A549 (cell line): ENCODE measurements around the gene OSR1. TPM values are rescaled to one million over a fixed set of nuclear protein-coding genes. Genes with fewer than 3 reads are reported as not detected.

Source experiments
- ATAC-seq, 2 experiments: fragments of 200-7000 bp in 1 of 2; fragments of >200 bp in 1 of 2; cut with Nextera tagmentation in 1 of 2; cut with Tn5 transposase in 1 of 2; 3 replicates each; pipeline versions ENCODE4 v1.8.0 to v1.9.1; 2018 to 2020; ENCODE audit warnings: mild to moderate bottlenecking in 1 of 2, moderate library complexity in 1 of 2
- CTCF ChIA-PET: fragments of 300-600 bp; sonication (Branson Sonifier 250); formaldehyde crosslinking; extraction: SDS; loops from one replicate; lab custom pipeline; 2021; ENCODE audit warnings: antibody characterized with exemption, inconsistent platforms; lab: Yijun Ruan, JAX
- POLR2A ChIA-PET: fragments of 350-600 bp; formaldehyde crosslinking; extraction: SDS; loops from one replicate; lab custom pipeline; 2021; ENCODE audit warnings: antibody characterized with exemption, inconsistent platforms; lab: Yijun Ruan, JAX
- DNase-seq, 2 experiments: peaks; one replicate each; pipeline versions ENCODE4 v3.0.0 to v3.0.0-alpha.2; 2011 to 2016; ENCODE audit warnings: low read depth in 1 of 2, low spot score in 1 of 2
- FAIRE-seq: peaks from 2 replicates; lab custom pipeline; 2011; peaks lifted over from hg19 to GRCh38; lab: Jason Lieb, UNC
- H3K27ac ChIP-seq, 2 experiments: fragments of >200 bp; sonication (Bioruptor Twin); formaldehyde crosslinking; 3 replicates each; pipeline ENCODE4 v1.5.1; 2016 to 2017
- H3K4me1 ChIP-seq: fragments of >200 bp; sonication (Bioruptor Twin); formaldehyde crosslinking; 3 replicates; pipeline ENCODE4 v1.6.1; 2016
- H3K4me2 ChIP-seq: fragments of >200 bp; sonication (Bioruptor Twin); formaldehyde crosslinking; 3 replicates; pipeline ENCODE4 v1.6.1; 2016
- H3K4me3 ChIP-seq: fragments of >200 bp; sonication (Bioruptor Twin); formaldehyde crosslinking; 3 replicates; pipeline ENCODE4 v1.5.1; 2016
- H3K9me3 ChIP-seq: fragments of >200 bp; sonication (Bioruptor Twin); formaldehyde crosslinking; 3 replicates; pipeline ENCODE4 v1.6.1; 2016
- BCL3 ChIP-seq: fragments of >200 bp; sonication (Bioruptor Twin); formaldehyde crosslinking; IDR thresholded peaks from 3 replicates; pipeline ENCODE4 v1.6.1; 2016
- CEBPB ChIP-seq, 2 experiments: fragments of >200 bp in 1 of 2; sonication (Bioruptor Twin) in 1 of 2; formaldehyde crosslinking in 1 of 2; IDR thresholded peaks; 2 replicates each; pipeline ENCODE4 v1.6.1; 2012 to 2016
- CHD2 ChIP-seq: fragments of 150-350 bp; IDR thresholded peaks from 2 replicates; pipeline ENCODE4 v1.6.1; 2014; ENCODE audit warnings: low read length; ENCODE audit not compliant: partially characterized antibody
- CHD4 ChIP-seq: fragments of 200-600 bp; sonication (generic); IDR thresholded peaks from 2 replicates; pipeline ENCODE4 v1.6.1; 2016; ENCODE audit warnings: antibody characterized with exemption, mild to moderate bottlenecking, borderline replicate concordance
- E2F6 ChIP-seq: IDR thresholded peaks from 2 replicates; pipeline ENCODE4 v1.6.1; 2012; ENCODE audit warnings: low read depth, borderline replicate concordance
- FOXS1 ChIP-seq: fragments of 250-450 bp; sonication (Bioruptor Pico); IDR thresholded peaks from 2 replicates; pipeline ENCODE4 v1.5.0; 2020; ENCODE audit warnings: mild to moderate bottlenecking, moderate library complexity
- HDAC2 ChIP-seq: fragments of 200-600 bp; sonication (generic); IDR thresholded peaks from 2 replicates; pipeline ENCODE4 v1.6.1; 2016
- HOXA7 ChIP-seq: fragments of 250-450 bp; sonication (Bioruptor Pico); IDR thresholded peaks from 2 replicates; pipeline ENCODE4 v1.5.0; 2020; ENCODE audit warnings: mild to moderate bottlenecking, moderate library complexity
- NFE2L2 ChIP-seq: fragments of 150-350 bp; conservative IDR thresholded peaks from 2 replicates; pipeline ENCODE4 v1.6.1; 2014; ENCODE audit warnings: low read length
- NR3C1 ChIP-seq: fragments of >200 bp; sonication (Bioruptor Twin); formaldehyde crosslinking; IDR thresholded peaks from 3 replicates; pipeline ENCODE4 v1.6.1; 2017
- PBX3 ChIP-seq: IDR thresholded peaks from 2 replicates; pipeline ENCODE4 v1.6.1; 2012
- PHF8 ChIP-seq: fragments of 200-600 bp; sonication (generic); IDR thresholded peaks from 2 replicates; pipeline ENCODE4 v1.6.1; 2016; ENCODE audit warnings: low read depth, mild to moderate bottlenecking, antibody characterized with exemption, moderate library complexity, borderline replicate concordance
- POLR2A ChIP-seq: IDR thresholded peaks from 2 replicates; pipeline ENCODE4 v1.6.1; 2012; ENCODE audit warnings: mild to moderate bottlenecking, low read length
- POLR2AphosphoS2 ChIP-seq: conservative IDR thresholded peaks from 2 replicates; pipeline ENCODE4 v1.6.1; 2012; ENCODE audit warnings: low read length, improper control_type of control experiment, inconsistent platforms
- RARB ChIP-seq: fragments of 250-450 bp; sonication (Bioruptor Pico); IDR thresholded peaks from 2 replicates; pipeline ENCODE4 v1.8.0; 2021; ENCODE audit warnings: mild to moderate bottlenecking, moderate library complexity
- REST ChIP-seq: fragments of 200-600 bp; sonication (generic); IDR thresholded peaks from 2 replicates; pipeline ENCODE4 v1.6.1; 2016; ENCODE audit warnings: antibody characterized with exemption, mild to moderate bottlenecking, moderate library complexity
- TFCP2L1 ChIP-seq: fragments of 250-450 bp; sonication (Bioruptor Pico); IDR thresholded peaks from 2 replicates; pipeline ENCODE4 v1.5.0; 2021; ENCODE audit warnings: mild to moderate bottlenecking
- USF2 ChIP-seq: fragments of 450-650 bp; IDR thresholded peaks from 2 replicates; pipeline ENCODE4 v1.6.1; 2014; ENCODE audit warnings: antibody characterized with exemption
- ZC3H11A ChIP-seq: fragments of 450-650 bp; IDR thresholded peaks from 2 replicates; pipeline ENCODE4 v1.6.1; 2014; ENCODE audit warnings: antibody characterized with exemption, mild to moderate bottlenecking
- ZNF302 ChIP-seq: fragments of 250-450 bp; sonication (Bioruptor Pico); IDR thresholded peaks from 2 replicates; pipeline ENCODE4 v1.9.0; 2021; ENCODE audit warnings: inconsistent platforms, mild to moderate bottlenecking, moderate library complexity
- WGBS: methylation state at CpG from one replicate; pipeline ENCODE4 v1.1.6; 2017; ENCODE audit errors: missing lambda C conversion rate; 5-methylcytosine and 5-hydroxymethylcytosine counted together
- polyA plus RNA-seq, 4 experiments: library from polyadenylated mRNA; depleted of rRNA in 3 of 4; stranded (reverse); fragments of >200 nt; fragmentation: RNase III in 1 of 4; extraction: RNeasy Plus Mini Kit Qiagen cat#74134 plus additional on column Dnase treatment in 1 of 4; gene quantifications; 2 replicates in 3 of 4; 3 replicates in 1 of 4; pipeline ENCODE4 v1.2.3, GENCODE V29; 2011 to 2017

OSR1 gene
- polyA plus RNA-seq, 2 of the 4 experiments (the other 2 are of a cell fraction) = 1.8 to 4.4 TPM

DNA sequence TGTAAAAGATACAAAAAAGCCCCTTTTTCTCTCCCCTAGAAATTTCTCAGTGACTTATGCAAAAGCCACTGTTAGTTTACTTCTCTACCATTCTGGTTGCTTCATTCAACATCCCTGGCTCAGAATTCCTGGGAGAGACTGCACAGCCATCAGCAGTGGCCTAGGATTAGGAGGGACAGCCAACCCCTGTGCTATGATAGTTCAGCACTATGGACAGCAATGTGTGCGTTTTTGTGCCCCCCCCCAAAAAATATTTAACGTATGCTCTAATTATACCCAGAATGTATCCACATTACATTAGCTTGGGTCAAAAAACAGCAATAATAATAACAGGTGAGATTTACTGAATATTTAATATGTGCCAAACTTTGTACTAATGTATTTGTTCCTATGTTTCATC lies 29.0 kb downstream of the OSR1 start:
- no peak overlapping the region for H3K4me2 ChIP-seq
- ChIA-PET POLR2A (no interaction called here), CTCF (no interaction called here)
- no peak for FAIRE-seq
- no peak for ATAC-seq
- H3K4me1 ChIP-seq = no peaks in the 10 kb centered on the region
- no peak overlapping the region for H3K4me3 ChIP-seq
- H3K9me3 ChIP-seq = no peaks in the 10 kb centered on the region
- TF ChIP-seq NFE2L2 (no peak), REST (peak; percentile 85)
- DNase-seq = no peak
- WGBS = 22% methylated on average over 2 of the region's 2 CpGs
- H3K27ac ChIP-seq = no peak overlapping the region

- Histone ChIP-seq H3K27ac (no peak overlapping the region), H3K4me2 (no peak overlapping the region), H3K9me3 (no peaks in the 10 kb centered on the region), H3K4me3 (no peak overlapping the region), H3K4me1 (no peaks in the 10 kb centered on the region)
- FAIRE-seq (peak; percentile 61), DNase-seq (no peak), ATAC-seq (no peak)
- ChIA-PET POLR2A (no interaction called here), CTCF (interaction anchor here (0.9 kb wide), 1 partner anchor 577 kb away, joined by 3 read pairs; no protein-coding TSS in a partner anchor)
- no peak for TF ChIP-seq PBX3
- TF ChIP-seq USF2 = no peak
- no peak for TF ChIP-seq POLR2AphosphoS2
- TF ChIP-seq POLR2A = no peak
- no peak for TF ChIP-seq CEBPB (IDR thresholded peaks at IDR 0.05)
- TF ChIP-seq CHD2 = no peak
- TF ChIP-seq NR3C1 = no peak
- no peak for TF ChIP-seq FOXS1
- TF ChIP-seq CHD4 = no peak
- no peak for TF ChIP-seq ZNF302 (CRISPR knock-in tag)
- no peak for TF ChIP-seq BCL3
- no peak for TF ChIP-seq NFE2L2
- no peak for TF ChIP-seq PHF8
- TF ChIP-seq E2F6 = no peak
- no peak for TF ChIP-seq TFCP2L1 (CRISPR knock-in tag)
- TF ChIP-seq RARB (CRISPR knock-in tag) = no peak
- no peak for TF ChIP-seq REST
- no peak for TF ChIP-seq HDAC2
- TF ChIP-seq HOXA7 (CRISPR knock-in tag) = no peak
- no peak for TF ChIP-seq ZC3H11A
Measured at GRCh38 chr2:19327496-19327895, 30.9 kb downstream of the OSR1 start.
